Esophagus squamous epithelium (tissue), 4 donors: ENCODE data around the gene LIMS1.
"Not testable (repeated sequence)": the region's sequence is repeated elsewhere in the genome, so short reads cannot be mapped to it uniquely, and the experiment has no call there.

Experiments used
- POLR2A ChIP-seq, 4 donors: fragments of 450-650 bp; IDR thresholded peaks; one replicate each; pipeline ENCODE4 v1.6.1; 2017; ENCODE audit warnings: antibody characterized with exemption in 4 of 4, mild to moderate bottlenecking in 4 of 4, moderate library complexity in 3 of 4
- TF ChIP-seq, protein P1 (sequence below), 6 experiments: fragments of 450-650 bp in 4 of 6; fragments of 200-600 bp in 2 of 6; sonication (generic) in 2 of 6; IDR thresholded peaks; one replicate each; pipeline ENCODE4 v1.5.1; 2016 to 2019; ENCODE audit warnings: antibody characterized with exemption in 6 of 6, mild to moderate bottlenecking in 4 of 6, moderate library complexity in 4 of 6

DNA sequence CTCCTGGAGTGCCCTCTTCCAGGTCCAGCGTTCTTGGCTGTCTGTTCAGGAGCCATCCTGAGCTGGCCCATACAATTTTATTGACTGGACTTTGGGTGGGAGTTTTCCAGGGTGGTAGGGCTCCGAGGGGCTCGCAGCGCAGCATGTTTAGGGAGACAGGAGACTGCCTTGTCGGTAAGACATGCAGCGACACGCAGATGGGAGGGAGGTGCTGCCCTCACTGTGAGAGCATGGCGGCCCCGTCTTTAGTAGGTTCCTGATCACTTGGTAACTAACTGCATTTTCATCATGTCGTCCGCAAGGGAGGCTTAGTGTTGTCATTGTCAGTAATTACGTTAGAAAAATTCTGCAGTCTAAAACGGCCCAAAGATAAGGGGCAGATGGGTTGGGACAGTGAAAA is 121.0 kb downstream of the LIMS1 start:
- TF ChIP-seq, protein P1, sequence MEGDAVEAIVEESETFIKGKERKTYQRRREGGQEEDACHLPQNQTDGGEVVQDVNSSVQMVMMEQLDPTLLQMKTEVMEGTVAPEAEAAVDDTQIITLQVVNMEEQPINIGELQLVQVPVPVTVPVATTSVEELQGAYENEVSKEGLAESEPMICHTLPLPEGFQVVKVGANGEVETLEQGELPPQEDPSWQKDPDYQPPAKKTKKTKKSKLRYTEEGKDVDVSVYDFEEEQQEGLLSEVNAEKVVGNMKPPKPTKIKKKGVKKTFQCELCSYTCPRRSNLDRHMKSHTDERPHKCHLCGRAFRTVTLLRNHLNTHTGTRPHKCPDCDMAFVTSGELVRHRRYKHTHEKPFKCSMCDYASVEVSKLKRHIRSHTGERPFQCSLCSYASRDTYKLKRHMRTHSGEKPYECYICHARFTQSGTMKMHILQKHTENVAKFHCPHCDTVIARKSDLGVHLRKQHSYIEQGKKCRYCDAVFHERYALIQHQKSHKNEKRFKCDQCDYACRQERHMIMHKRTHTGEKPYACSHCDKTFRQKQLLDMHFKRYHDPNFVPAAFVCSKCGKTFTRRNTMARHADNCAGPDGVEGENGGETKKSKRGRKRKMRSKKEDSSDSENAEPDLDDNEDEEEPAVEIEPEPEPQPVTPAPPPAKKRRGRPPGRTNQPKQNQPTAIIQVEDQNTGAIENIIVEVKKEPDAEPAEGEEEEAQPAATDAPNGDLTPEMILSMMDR (IDR thresholded peaks at IDR 0.05), result not testable (repeated sequence)
- TF ChIP-seq POLR2A (IDR thresholded peaks at IDR 0.05), result not testable (repeated sequence)
